Liver (tissue), 9 donors: ENCODE measurements around the gene MEIS1. TPM values are rescaled to one million over a fixed set of nuclear protein-coding genes. Genes with fewer than 3 reads are reported as not detected.

ENCODE experiments used
- DNase-seq: peaks from one replicate; pipeline ENCODE4 v3.0.0-alpha.2; 2017; ENCODE audit warnings: low spot score
- H3K27ac ChIP-seq, 2 donors: one replicate each; pipeline ENCODE4 v1.7.0; 2013; ENCODE audit warnings: inconsistent platforms in 2 of 2, low read length in 2 of 2, control low read depth in 1 of 2, low read depth in 1 of 2, mild to moderate bottlenecking in 1 of 2
- H3K27me3 ChIP-seq, 4 donors: one replicate each; pipeline versions ENCODE4 v1.6.1 to v1.7.0; 2013; ENCODE audit warnings: low read length in 3 of 4, inconsistent platforms in 1 of 4, mild to moderate bottlenecking in 1 of 4, moderate library complexity in 1 of 4; ENCODE audit not compliant: control insufficient read depth in 4 of 4, insufficient read depth in 4 of 4
- H3K36me3 ChIP-seq, 4 donors: one replicate each; pipeline versions ENCODE4 v1.6.1 to v1.7.0; 2013; ENCODE audit warnings: low read length in 3 of 4, mild to moderate bottlenecking in 3 of 4, low read depth in 1 of 4, moderate library complexity in 1 of 4; ENCODE audit not compliant: control insufficient read depth in 4 of 4, insufficient read depth in 3 of 4
- H3K4me1 ChIP-seq, 4 donors: one replicate each; pipeline versions ENCODE4 v1.6.1 to v1.7.0; 2013; ENCODE audit warnings: low read length in 3 of 4, mild to moderate bottlenecking in 3 of 4, moderate library complexity in 1 of 4; ENCODE audit not compliant: control insufficient read depth in 4 of 4, insufficient read depth in 4 of 4
- H3K4me3 ChIP-seq, 3 donors: one replicate each; pipeline versions ENCODE4 v1.6.1 to v1.7.0; 2013; ENCODE audit warnings: low read length in 3 of 3, control low read depth in 1 of 3, low read depth in 1 of 3, mild to moderate bottlenecking in 1 of 3
- H3K9ac ChIP-seq, 2 donors: one replicate each; pipeline ENCODE4 v1.7.0; 2013; ENCODE audit warnings: low read length in 2 of 2, mild to moderate bottlenecking in 2 of 2, moderate library complexity in 2 of 2, control low read depth in 1 of 2, low read depth in 1 of 2
- H3K9me3 ChIP-seq, 4 donors: one replicate each; pipeline versions ENCODE4 v1.6.1 to v1.7.0; 2013; ENCODE audit warnings: low read length in 3 of 4; ENCODE audit not compliant: control insufficient read depth in 4 of 4
- ATF3 ChIP-seq: IDR thresholded peaks from 2 replicates; pipeline ENCODE4 v1.6.1; 2016; ENCODE audit warnings: antibody characterized with exemption
- CTCF ChIP-seq: fragments of 150-350 bp; IDR thresholded peaks from 2 replicates; pipeline ENCODE4 v1.5.1; 2017; ENCODE audit warnings: improper control_type of control experiment, low read depth, low read length; ENCODE audit not compliant: missing input control
- EGR1 ChIP-seq, 2 donors: IDR thresholded peaks; 2 replicates each; pipeline ENCODE4 v1.6.1; 2016 to 2018; ENCODE audit warnings: antibody characterized with exemption in 2 of 2, low read depth in 2 of 2
- FOXA1 ChIP-seq: IDR thresholded peaks from 2 replicates; pipeline ENCODE4 v1.6.1; 2016; ENCODE audit warnings: antibody characterized with exemption
- FOXA2 ChIP-seq: IDR thresholded peaks from 2 replicates; pipeline ENCODE4 v1.6.1; 2016; ENCODE audit warnings: antibody characterized with exemption
- GABPA ChIP-seq, 2 donors: IDR thresholded peaks in 1 of 2; conservative IDR thresholded peaks in 1 of 2; 2 replicates each; pipeline ENCODE4 v1.6.1; 2016; ENCODE audit warnings: antibody characterized with exemption in 2 of 2, mild to moderate bottlenecking in 1 of 2, moderate library complexity in 1 of 2
- HNF4A ChIP-seq, 2 donors: conservative IDR thresholded peaks; 2 replicates each; pipeline ENCODE4 v1.6.1; 2016; ENCODE audit warnings: antibody characterized with exemption in 2 of 2, mild to moderate bottlenecking in 2 of 2
- HNF4G ChIP-seq: IDR thresholded peaks from 2 replicates; pipeline ENCODE4 v1.6.1; 2016; ENCODE audit warnings: antibody characterized with exemption
- JUND ChIP-seq, 2 donors: IDR thresholded peaks; 2 replicates each; pipeline ENCODE4 v1.6.1; 2016; ENCODE audit warnings: antibody characterized with exemption in 2 of 2
- MAX ChIP-seq: IDR thresholded peaks from 2 replicates; pipeline ENCODE4 v1.6.1; 2016; ENCODE audit warnings: antibody characterized with exemption
- NR2F2 ChIP-seq: IDR thresholded peaks from 2 replicates; pipeline ENCODE4 v1.6.1; 2016; ENCODE audit warnings: antibody characterized with exemption
- RAD21 ChIP-seq, 2 donors: IDR thresholded peaks; 2 replicates each; pipeline ENCODE4 v1.6.1; 2016; ENCODE audit warnings: antibody characterized with exemption in 2 of 2, mild to moderate bottlenecking in 2 of 2
- REST ChIP-seq: IDR thresholded peaks from 2 replicates; pipeline ENCODE4 v1.6.1; 2016; ENCODE audit warnings: antibody characterized with exemption, mild to moderate bottlenecking
- RXRA ChIP-seq, 2 donors: IDR thresholded peaks; 2 replicates each; pipeline ENCODE4 v1.6.1; 2017 to 2018; ENCODE audit warnings: antibody characterized with exemption in 2 of 2, mild to moderate bottlenecking in 1 of 2
- TAF1 ChIP-seq: conservative IDR thresholded peaks from 2 replicates; pipeline ENCODE4 v1.6.1; 2016; ENCODE audit warnings: antibody characterized with exemption, mild to moderate bottlenecking
- YY1 ChIP-seq: IDR thresholded peaks from 2 replicates; pipeline ENCODE4 v1.6.1; 2016; ENCODE audit warnings: antibody characterized with exemption, mild to moderate bottlenecking
- ZBTB33 ChIP-seq: IDR thresholded peaks from 2 replicates; pipeline ENCODE4 v1.6.1; 2016; ENCODE audit warnings: antibody characterized with exemption
- WGBS: extraction: QIAGEN DNeasy Blood & Tissue Kit; methylation state at CpG from one replicate; pipeline ENCODE4 v1.1.7; 2013; 5-methylcytosine and 5-hydroxymethylcytosine counted together
- polyA plus RNA-seq, 2 donors: library from polyadenylated mRNA; stranded (reverse) in 1 of 2; unstranded in 1 of 2; fragments of 200-250 nt in 1 of 2; fragments of >200 nt in 1 of 2; fragmentation: Nextera tagmentation in 1 of 2; extraction: Ambion mirVana in 1 of 2; gene quantifications; one replicate each; pipeline versions ENCODE4 v1.2.1 to v1.2.3, GENCODE V29; 2013 to 2015
- total RNA-seq, 2 donors: library from RNA; depleted of rRNA; stranded (reverse); fragments of >200 nt; gene quantifications; one replicate each; pipeline ENCODE4 v1.2.3, GENCODE V29; 2014
- donor health status: healthy.
- donor health status: healthy.
- donor health status: healthy.
- donor health status: healthy.
- donor health status: healthy.

The MEIS1 gene
- total and polyA plus RNA-seq, 4 donors = 1.6 to 8.6 (median 5.5) TPM

GRCh38 chr2:66461001-66461663 lies 26.2 kb downstream of the MEIS1 start (continued):
- no peak for TF ChIP-seq REST
- no peak for TF ChIP-seq YY1
- TF ChIP-seq GABPA (IDR thresholded peaks at IDR 0.05 in 1 of 2, conservative IDR thresholded peaks at IDR 0.05 in 1 of 2) = no peak
- no peak for TF ChIP-seq TAF1
- TF ChIP-seq EGR1 (IDR thresholded peaks at IDR 0.05; ENCODE audit: low read depth in 2 of 2) = no peak

- Histone ChIP-seq H3K27me3 (no peaks in the 10 kb centered on the region), H3K4me1 (peaks cover 0 to 8% (median 7%) of the 10 kb centered on the region in 4 donors), H3K9me3 (no peaks in the 10 kb centered on the region), H3K9ac (no peak overlapping the region), H3K4me3 (no peak overlapping the region), H3K36me3 (no peaks in the 10 kb centered on the region), H3K27ac (no peak overlapping the region)
- DNase-seq = no peak
- 86% methylated on average over 6 of the region's 6 CpGs for WGBS
- TF ChIP-seq JUND (IDR thresholded peaks at IDR 0.05) = no peak
- TF ChIP-seq HNF4G = no peak
- no peak for TF ChIP-seq TAF1
- TF ChIP-seq ZBTB33 = no peak
- TF ChIP-seq REST = no peak
- no peak for TF ChIP-seq ATF3
- TF ChIP-seq YY1 = no peak
- TF ChIP-seq RAD21 (IDR thresholded peaks at IDR 0.05) = no peak
- no peak for TF ChIP-seq FOXA1
- TF ChIP-seq GABPA (IDR thresholded peaks at IDR 0.05 in 1 of 2, conservative IDR thresholded peaks at IDR 0.05 in 1 of 2) = no peak
- no peak for TF ChIP-seq CTCF
- no peak for TF ChIP-seq MAX
- no peak for TF ChIP-seq NR2F2
- no peak for TF ChIP-seq HNF4A (conservative IDR thresholded peaks at IDR 0.05)
- no peak for TF ChIP-seq RXRA (IDR thresholded peaks at IDR 0.05)
- TF ChIP-seq FOXA2 = no peak
Measured at GRCh38 chr2:66461664-66462500, 27.0 kb downstream of the MEIS1 start.
